NCI-H1930 (cell line): ENCODE measurements around the gene ELF1.
"Not testable (repeated sequence)": the region's sequence is repeated elsewhere in the genome, so short reads cannot be mapped to it uniquely, and the experiment has no call there.

Experiments
- DNase-seq, 2 experiments: peaks; one replicate each; lab custom pipeline; 2025; lab: John Stamatoyannopoulos, UW

Gene ELF1

DNA sequence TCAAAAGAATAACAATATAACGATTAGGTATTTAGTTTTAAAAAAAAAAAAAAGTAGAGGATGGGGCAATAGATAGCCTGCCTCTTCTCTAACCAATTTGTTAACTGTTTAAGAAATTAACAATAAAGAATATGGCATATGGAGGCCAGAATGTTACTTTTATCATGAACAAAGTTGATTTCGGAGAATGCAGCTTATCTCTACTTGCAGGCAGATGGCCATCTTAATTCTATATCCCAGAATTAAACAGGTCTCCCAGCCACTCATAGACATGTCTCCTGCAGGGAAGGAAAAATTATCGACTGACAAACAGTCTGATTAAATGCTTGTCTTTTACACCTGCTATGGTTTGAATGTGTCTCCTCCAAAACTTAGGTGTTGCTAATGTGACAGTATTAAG is 133.1 kb downstream of the ELF1 start:
- no peak for DNase-seq

DNA sequence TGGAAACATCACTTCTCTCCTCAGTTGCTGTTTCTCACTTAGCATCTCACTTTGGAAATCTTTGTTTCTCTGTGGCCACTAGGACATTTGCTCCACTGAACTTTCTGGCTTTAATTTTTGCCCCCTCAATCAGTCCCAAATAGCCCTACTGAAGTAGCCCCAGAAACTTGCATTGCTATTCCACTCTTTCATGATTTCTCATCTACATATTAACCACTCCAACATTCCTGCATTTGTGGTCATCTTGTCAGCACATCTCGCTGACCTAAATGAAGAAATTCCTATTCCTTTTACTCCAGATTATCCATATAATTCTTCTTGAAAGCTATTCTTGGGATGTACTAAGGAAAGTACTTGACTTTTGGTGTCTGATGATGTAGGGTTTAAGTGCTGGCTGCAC is 134.9 kb downstream of the ELF1 start:
- DNase-seq, result not testable (repeated sequence)
